IPS-NIHi7 (cell line): Measurements from ENCODE around the gene SOD3.

Experiments
- DNase-seq: peaks from one replicate; pipeline ENCODE4 v3.0.0; 2012; ENCODE audit warnings: mixed read lengths; ENCODE audit errors: extremely low spot score

Gene SOD3

DNA sequence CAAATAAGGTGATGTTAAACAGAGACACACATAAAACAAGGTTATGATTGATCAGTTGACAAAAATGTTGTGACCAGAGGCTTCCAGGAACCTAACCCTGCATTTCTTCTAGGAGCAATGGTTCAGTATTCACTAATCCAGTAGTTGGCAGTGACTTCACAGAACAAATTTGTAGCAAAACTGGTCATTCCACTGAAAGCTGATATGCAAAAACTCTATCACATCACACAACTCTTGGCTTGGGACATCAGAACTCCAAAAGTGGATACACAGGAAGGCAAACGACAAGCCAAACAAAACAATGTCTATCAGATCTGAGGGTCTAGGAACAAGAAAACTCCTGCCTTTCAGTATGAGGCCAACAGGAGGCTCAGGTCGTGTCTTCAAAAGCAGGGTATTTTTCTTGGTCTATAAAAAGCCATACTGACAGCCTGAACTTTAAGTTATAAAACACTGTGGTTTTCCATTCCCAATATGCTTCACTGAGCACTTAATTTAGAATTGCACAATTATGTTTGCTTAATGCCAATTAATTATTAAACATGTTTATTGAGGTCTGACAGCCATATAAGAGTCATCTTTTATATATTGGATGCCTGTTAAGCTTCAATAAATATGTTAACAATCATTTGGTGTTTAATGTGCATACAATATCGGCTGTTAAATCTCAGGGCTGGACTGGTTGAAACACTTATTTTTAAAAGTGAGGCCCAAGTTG is 45.6 kb downstream of the SOD3 start:
- no peak for DNase-seq

DNA sequence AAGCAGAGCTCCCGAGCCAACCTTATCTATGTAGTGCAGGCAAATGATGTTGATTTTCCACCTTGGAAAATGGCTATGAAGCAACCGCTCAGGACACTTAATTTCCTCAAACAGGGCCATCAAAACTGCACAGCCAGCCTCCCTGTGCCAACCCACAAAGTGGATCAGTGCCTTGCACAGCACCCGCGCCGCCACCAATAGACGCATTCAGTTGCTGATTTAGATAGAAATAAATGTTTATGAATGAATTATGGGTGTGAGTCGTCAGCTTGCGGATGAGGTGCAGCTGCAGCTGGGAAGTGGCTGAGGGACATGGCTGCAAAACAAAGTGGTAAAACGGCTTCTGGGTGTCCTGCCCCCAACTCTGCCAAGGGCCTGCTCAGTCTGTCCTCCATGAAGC is 47.0 kb downstream of the SOD3 start:
- no peak for DNase-seq

DNA sequence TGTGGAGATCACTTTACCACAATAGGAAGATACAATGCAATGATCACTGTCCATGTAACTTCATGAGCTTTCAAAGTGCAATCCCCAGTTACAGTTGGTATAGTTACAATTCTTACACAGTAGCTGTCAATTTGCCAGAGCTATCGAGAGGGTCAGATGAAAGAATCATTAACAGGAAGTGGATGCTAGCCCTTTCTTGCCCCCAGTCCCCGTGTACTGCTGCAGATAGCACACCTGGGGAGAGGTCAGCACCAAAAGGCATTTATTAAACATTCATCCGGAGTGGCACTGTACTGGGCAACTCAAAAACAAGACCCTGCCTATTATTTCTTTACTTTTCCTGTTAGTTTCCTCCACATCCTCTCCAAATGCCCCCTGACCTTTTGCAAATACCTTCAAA is 47.7 kb downstream of the SOD3 start:
- DNase-seq = no peak

DNA sequence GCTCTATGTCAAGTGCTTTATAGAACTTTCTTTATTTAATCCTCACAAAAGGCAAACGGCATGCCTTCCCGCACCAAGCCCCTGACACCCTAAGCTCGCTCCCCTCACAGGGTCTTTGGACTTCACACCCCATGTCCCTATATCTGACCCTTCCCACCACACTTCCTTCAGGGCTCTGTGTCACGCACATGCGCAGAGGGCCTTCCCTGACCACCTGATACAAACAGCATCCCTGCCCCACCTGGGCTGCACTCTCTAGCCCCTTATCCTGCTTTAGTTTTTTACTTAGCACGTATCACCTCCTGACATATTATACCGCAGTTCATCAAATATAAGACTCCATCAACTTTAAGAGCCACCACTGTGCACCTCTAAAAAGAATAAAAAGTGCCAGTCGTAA is 49.8 kb downstream of the SOD3 start:
- DNase-seq = no peak

DNA sequence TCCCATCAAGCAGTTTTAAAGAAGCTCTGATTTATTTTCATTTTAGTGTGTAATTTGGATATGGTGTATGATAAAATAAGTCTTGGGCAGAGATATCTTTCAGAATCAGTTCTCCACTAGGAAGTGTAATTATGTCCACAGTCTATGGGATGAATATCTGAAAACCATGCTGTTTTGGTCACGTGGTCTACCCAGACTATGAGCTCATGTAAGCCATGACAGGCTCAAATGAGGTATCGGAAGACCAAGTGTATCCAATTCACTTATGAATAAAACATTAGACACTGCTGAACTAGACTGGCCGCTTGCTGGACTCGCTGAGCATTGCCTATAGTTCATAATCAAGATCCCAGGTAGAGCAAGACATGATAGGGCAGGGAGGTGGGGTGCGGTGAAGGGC is 50.5 kb downstream of the SOD3 start:
- no peak for DNase-seq

DNA sequence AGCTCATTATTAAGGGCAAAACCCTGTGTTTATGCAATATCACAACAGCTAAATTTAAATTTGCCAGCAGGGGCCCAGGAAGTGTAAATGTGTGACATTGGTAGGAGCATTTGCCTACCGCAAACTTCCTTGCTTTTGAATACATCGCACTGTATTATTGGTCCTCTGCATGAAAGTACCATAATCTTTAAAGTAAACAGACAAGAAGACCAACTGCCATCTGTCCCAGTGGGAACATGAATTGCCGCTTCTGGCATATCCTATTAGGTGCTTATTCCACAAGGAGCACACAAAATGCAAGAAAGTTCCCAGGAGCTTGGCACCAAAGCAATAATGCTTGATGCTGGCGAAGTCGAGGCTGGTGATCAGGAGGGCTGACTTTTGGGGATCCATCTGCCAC is 51.3 kb downstream of the SOD3 start:
- DNase-seq = no peak

DNA sequence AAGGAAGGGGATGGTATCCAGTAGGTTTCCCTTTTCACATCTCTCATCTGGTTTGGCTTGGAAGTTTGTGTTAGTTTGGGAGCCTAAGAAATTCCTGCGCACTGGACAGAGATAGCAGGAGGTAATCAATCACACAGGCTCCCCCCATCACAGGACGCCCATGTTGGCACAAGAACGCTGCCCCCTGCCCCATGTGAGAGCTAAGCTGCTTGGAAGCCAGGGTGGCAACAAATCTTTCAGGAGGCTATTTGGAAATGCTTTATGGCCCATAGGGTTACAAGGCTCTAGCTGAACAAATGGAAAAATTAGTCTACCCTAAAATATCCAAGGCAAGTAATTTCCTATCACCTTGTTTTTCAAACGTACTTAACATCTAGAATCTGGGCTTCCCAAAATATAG is 54.0 kb downstream of the SOD3 start:
- no peak for DNase-seq

DNA sequence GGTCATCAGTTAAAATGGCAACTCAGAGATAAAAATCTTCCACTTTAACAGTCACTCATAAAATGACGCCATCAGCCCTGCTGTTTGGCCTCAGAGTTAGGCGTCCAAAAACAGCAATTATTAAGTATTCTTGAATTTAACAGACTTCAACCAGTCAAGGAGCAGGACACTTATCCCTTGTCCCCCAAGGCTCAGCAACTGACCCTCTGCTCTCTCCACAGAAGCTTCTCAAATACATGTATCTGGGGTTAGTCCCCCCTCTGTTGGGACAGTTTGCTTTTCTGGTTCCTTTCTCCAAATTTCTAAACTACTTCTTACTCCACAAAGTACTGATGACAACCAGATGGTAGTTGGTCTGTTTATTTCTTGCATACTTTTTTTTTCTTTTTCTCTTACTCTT is 54.4 kb downstream of the SOD3 start:
- no peak for DNase-seq
